ENCODE measurements around the gene EPHA6. TPM values are rescaled to one million over a fixed set of nuclear protein-coding genes. Genes with fewer than 3 reads are reported as not detected.

Gene EPHA6
- total and polyA plus RNA-seq, 7 donors: 0.58 to 53.5 (median 45.4) TPM; not detected in 2

GRCh38 chr3:97684490-97684889 lies 870.1 kb downstream of the EPHA6 start:
- H3K27ac ChIP-seq: no peak overlapping the region
- H3K27me3 ChIP-seq: no peaks in the 10 kb centered on the region
- H3K36me3 ChIP-seq: no peaks in the 10 kb centered on the region
- no peak for DNase-seq
- WGBS, 2 donors: 82 to 89% methylated on average over 4 of the region's 4 CpGs
- intact Hi-C loops (cut with DNase I): no loop called here
- no peaks in the 10 kb centered on the region for H3K9me3 ChIP-seq
- no peak for TF ChIP-seq POLR2A (IDR thresholded peaks at IDR 0.05)
- TF ChIP-seq EP300 (IDR thresholded peaks at IDR 0.05): no peak
- TF ChIP-seq POLR2AphosphoS5 (IDR thresholded peaks at IDR 0.05): no peak
- TF ChIP-seq CTCF (IDR thresholded peaks at IDR 0.05): no peak
- H3K4me3 ChIP-seq: no peak overlapping the region
- H3K4me1 ChIP-seq: peaks cover 0 to 7% (median 0%) of the 10 kb centered on the region in 4 donors

DNA sequence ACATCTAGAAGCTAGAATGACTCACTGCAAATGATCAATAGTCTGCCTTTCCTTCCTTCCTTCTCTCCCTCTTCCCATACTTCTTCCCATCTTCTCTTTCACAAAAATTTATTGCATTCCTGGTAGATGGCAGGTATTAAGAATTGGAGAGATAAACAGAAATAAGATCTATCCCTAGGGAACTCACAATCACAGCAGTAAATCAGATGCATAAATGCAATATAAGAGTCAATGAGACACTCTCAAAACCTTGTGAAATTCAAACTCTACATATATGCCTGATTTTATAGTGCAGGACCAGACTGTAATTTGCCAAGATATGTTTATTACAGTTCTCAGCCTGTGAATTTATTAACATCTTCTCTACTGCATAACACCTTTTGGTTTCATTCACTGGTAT lies 871.9 kb downstream of the EPHA6 start:
- no peaks in the 10 kb centered on the region for H3K36me3 ChIP-seq
- no peak for DNase-seq
- H3K27me3 ChIP-seq: no peaks in the 10 kb centered on the region
- H3K4me3 ChIP-seq: no peak overlapping the region
- TF ChIP-seq POLR2A (IDR thresholded peaks at IDR 0.05) (no peak), EP300 (IDR thresholded peaks at IDR 0.05) (no peak)
- no peak overlapping the region for H3K27ac ChIP-seq
- H3K9me3 ChIP-seq: no peaks in the 10 kb centered on the region
- intact Hi-C loops (cut with DNase I): no loop called here
- H3K4me1 ChIP-seq: peaks cover 0 to 7% (median 0%) of the 10 kb centered on the region in 4 donors

DNA sequence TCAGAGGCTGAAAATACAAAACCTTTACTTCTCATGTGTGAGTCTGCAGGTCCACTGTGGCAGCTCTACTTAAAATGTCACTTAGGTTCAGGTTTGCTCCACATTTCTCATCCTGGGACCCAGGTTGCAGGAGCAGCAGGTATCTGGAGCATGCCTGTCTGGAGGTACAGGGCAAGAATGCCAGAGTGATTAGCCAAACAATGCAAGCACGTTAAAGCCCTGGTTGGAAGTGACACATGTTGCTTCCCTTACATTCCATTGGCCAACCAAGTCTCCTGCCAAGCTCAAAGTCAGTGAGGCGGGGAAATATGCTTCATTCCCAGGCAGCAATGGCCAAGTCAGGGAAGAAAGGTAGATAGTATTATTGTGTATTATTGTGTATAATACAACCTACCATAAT lies 873.3 kb downstream of the EPHA6 start:
- intact Hi-C loops (cut with DNase I): no loop called here
- Histone ChIP-seq H3K36me3 (no peaks in the 10 kb centered on the region), H3K4me3 (no peak overlapping the region), H3K27me3 (no peaks in the 10 kb centered on the region), H3K27ac (no peak overlapping the region), H3K9me3 (no peaks in the 10 kb centered on the region), H3K4me1 (peaks cover 0 to 7% (median 0%) of the 10 kb centered on the region in 4 donors)
- DNase-seq: no peak
- WGBS, 2 donors: 46 to 50% methylated on average over 2 of the region's 2 CpGs
- no peak for TF ChIP-seq CTCF (IDR thresholded peaks at IDR 0.05)
- TF ChIP-seq POLR2AphosphoS5 (IDR thresholded peaks at IDR 0.05): no peak
- TF ChIP-seq EP300 (IDR thresholded peaks at IDR 0.05): no peak
- TF ChIP-seq POLR2A (IDR thresholded peaks at IDR 0.05): no peak

- no peak for TF ChIP-seq CTCF (IDR thresholded peaks at IDR 0.05)
- TF ChIP-seq EP300 (IDR thresholded peaks at IDR 0.05): no peak
- WGBS, 2 donors: 84 to 91% methylated on average over 4 of the region's 4 CpGs
- no peaks in the 10 kb centered on the region for H3K36me3 ChIP-seq
- H3K27ac ChIP-seq: no peak overlapping the region
- peaks cover 0 to 7% (median 0%) of the 10 kb centered on the region in 4 donors for H3K4me1 ChIP-seq
- intact Hi-C loops (cut with DNase I): no loop called here
- DNase-seq: no peak
- no peak overlapping the region for H3K4me3 ChIP-seq
- no peaks in the 10 kb centered on the region for H3K27me3 ChIP-seq
- H3K9me3 ChIP-seq: no peaks in the 10 kb centered on the region
Measured at GRCh38 chr3:97689111-97689510, 874.7 kb downstream of the EPHA6 start.

DNA sequence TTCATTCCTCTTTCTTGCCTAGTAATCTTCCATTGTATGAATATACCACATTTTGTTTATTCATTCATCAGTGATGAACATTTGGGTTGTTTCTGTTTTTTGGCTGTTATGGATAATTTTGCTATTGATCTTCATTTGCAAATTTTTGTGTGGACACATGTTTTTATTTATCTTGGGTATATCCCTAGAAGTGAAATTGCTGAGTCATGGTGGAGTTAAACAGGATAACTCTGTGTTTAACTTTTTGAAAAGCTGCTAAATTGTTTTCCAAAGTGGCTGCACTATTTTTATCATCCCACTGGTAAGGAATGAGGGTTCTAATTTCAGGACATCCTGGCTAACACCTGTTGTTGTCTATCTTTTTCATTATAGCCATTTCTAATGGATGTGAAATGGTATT lies 875.6 kb downstream of the EPHA6 start:
- Histone ChIP-seq H3K36me3 (no peaks in the 10 kb centered on the region), H3K4me1 (peaks cover 0 to 7% (median 0%) of the 10 kb centered on the region in 4 donors), H3K27ac (no peak overlapping the region), H3K9me3 (no peaks in the 10 kb centered on the region), H3K4me3 (no peak overlapping the region), H3K27me3 (no peaks in the 10 kb centered on the region)
- TF ChIP-seq CTCF (IDR thresholded peaks at IDR 0.05): no peak
- TF ChIP-seq POLR2A (IDR thresholded peaks at IDR 0.05): no peak
- no peak for TF ChIP-seq EP300 (IDR thresholded peaks at IDR 0.05)
- TF ChIP-seq POLR2AphosphoS5 (IDR thresholded peaks at IDR 0.05): no peak
- DNase-seq: no peak
- intact Hi-C loops (cut with DNase I): no loop called here
